GM11168 (cell line): ENCODE measurements around the gene FETUB.
"Not testable (repeated sequence)": the region's sequence is repeated elsewhere in the genome, so short reads cannot be mapped to it uniquely, and the experiment has no call there.

Experiments used
- in situ Hi-C: fragments of 300-500 bp; cut with MboI; formaldehyde crosslinking; loops from one replicate; pipeline ENCODE4 v1.12.0; 2022; ENCODE audit warnings: low sequenced_read_pairs; ENCODE audit not compliant: unreplicated experiment

FETUB gene

DNA sequence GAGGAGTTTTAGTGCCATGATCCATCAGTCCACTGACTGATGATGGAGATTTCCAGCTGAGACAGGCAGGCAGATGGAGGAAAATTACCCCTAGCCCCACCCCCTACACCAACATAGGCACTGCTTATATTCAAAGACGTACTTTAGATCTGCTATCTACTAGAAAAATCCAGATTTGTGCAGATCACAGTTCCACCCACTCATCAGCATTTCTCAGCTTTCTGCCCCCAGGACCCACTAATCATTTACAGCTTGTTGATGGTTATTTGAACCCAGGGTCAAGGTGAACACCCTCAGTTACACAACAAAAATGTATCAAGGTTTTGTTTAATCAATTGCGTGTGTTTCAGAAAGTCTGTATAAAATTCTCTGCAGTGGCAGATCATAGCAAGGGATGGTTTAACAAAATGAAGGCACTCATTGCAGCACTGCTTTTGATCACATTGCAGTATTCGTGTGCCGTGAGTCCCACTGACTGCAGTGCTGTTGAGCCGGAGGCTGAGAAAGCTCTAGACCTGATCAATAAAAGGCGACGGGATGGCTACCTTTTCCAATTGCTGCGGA, 25.5 kb downstream of the FETUB start, which contains the start of gene HRG:
HRG (plus strand) TSS at position 390 of the 564 bp plus-strand sequence; CDS start at position 408, 18 bp downstream.
- in situ Hi-C loops = no loop called here

DNA sequence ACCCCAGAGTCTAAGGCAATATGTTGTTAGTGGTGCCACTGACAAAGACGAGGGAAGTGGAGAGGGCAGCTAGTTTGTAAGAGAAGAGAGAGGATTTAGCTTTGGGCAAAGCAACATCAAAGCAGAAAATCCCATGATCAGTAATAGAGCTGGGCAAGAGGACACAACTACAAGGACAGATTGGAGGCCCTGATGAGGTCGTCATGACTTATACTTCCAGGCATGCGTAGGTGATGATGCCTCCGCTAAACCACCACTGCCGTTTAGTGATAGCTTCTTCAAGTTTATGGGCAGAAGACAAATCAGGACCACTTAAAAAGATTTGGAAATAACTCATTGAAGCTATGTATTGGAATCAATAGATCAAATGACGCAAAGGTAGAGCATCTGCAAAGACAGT, 28.2 kb downstream of the FETUB start:
- in situ Hi-C loops = no loop called here

DNA sequence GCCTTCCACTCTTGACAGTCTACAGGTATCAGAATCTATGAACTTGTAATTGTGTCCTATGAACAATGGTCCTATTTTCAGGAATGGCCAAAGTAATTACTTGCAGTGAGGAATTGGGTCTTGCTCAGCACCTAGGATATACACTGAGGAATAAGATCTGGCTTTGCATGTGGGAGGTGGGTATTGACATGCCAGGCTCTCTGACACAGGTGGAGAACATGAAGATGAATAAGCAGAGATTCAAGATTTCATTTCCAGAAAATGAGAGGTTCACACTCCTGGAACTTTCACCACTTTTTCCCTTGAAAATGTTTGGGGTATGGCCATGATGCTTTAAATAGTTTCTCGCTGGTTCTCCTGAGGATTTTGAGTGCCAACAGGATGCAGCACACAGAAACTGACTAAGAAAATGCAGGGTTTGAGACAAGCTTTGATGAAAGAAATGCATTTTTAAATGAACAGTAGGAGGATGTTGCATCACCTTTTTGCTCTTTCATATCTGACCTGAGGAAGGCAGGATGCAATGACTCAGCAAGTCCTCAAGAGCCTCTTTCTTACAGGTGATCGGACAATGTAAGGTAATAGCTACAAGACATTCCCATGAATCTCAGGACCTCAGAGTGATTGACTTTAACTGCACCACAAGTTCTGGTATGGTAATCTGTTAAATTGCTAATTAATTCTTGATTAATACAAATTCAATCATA, 29.3 kb downstream of the FETUB start:
- in situ Hi-C loops = no loop called here

DNA sequence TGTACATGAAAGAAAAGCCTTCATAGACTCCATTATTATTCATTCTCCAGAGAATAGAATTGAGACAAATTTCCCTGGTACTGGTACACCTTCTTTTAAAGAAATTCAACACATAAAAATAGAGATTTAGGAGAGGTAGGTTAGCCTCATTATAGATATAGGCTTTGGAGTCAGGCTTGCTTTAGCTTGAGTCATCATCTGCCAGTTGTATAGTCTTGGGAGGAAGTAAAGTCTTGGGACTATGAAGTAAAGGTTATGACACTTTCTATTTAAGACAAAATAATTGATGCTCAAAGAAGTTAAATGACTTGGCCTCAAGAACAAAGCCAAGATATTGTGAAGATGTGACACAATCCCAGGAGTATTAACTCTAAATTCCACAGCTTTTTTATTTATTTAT, 30.0 kb downstream of the FETUB start:
- in situ Hi-C loops = no loop called here

DNA sequence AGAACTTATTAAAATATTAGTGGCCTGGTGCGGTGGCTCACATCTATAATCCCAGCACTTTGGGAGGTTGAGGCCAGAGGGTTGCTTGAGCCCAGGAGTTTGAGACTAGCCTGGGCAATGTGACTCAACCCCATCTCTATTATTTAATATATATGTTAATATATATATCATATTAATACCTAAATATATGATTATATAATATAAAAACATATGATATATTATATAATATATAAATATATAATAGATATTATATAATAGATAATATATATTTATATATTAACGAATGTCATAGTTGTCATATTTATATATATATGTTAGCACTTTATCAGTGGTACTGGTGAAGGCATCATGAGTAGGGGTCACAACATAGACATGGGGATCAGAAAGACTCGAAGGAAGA, 30.9 kb downstream of the FETUB start:
- in situ Hi-C loops = no loop called here

DNA sequence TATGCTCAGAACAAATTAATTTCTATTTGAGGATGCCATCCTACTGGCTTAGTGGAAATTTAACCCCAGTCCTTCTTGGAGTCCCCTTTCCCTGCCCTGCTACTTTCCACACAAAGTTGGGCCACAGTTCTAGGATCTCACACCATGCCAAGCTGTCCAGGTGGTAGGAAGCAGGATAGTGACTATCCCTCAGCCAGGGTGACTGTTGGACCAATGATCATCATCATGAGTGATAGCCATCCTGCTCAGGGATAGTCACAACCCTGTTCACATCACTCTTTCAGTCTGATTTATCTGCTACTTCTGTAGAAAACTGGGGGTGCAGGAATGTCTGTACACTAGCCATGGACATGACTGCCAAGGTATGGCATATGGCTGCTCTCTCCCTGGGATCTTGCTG, 38.4 kb downstream of the FETUB start:
- in situ Hi-C loops = no loop called here

DNA sequence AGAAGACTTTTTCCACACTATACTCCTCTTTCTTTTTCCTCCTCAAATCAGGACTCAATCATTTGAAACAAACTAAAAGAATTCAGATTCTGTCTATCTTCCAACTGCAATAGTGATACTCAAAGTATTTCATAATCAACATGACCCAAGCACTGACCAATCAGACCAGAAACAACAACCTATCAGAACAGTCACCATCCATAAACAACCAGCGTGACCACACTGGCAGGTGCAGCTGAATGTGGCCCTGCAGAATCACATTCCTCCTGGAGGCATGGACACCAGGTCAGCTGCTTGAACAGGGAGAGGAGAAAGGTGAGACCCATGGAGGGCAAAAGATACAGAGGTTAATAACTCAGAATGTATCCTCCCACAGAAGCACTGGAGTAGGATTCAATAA, 39.0 kb downstream of the FETUB start:
- in situ Hi-C loops = no loop called here

DNA sequence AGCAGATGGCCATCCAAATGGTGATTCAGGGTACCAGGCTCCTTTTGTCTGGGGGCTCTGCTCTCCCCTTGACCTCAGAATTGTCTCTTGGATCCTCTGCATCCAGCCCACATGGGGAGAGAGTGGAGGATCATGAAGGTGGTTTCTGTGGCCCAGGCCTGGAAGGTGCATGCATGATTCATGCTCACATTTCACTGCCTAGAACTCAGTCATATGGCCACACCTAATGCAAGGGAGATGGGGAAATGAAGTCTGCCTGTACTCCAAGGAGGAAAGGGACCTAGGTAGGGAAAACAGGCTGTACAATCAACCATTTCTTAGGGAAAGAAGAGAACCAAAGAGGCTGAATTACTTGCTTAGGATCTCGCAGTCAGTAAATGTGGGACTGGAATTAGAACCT, 40.7 kb downstream of the FETUB start:
- in situ Hi-C loops = no loop called here

DNA sequence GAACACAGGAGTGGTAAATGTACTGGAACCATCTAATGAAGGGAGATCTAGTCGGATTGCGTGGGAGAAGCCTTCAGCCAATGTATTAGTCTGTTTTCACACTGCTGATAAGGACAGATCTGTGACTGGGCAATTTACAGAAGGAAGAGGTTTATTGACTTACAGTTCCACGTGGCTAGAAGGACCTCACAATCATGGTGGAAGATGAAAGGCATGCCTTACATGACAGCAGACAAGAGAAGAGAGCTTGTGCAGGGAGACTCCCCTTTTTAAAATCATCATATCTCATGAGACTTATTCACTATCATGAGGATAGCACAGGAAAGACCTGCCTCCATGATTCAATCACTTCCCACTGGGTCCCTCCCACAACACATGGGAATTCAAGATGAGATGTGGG, 42.6 kb downstream of the FETUB start:
- in situ Hi-C loops = no loop called here

DNA sequence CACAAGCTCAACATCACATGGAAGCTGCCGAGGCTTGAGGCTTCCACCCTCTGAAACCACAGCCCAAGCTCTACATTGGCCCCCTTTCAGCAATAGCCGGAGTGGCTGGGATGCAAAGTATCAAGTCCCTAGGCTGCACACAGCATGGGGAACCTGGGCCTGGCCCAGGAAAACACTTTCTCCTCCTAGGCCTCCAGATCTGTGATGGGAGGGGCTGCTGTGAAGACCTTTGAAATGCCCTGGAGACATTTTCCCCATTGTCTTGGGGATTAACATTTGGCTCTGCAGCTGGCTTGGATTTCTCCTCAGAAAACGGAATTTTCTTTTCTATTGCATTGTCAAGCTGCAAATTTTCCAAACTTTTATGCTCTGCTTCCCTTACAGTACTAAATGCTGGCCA, 43.8 kb downstream of the FETUB start:
- in situ Hi-C loops = no loop called here

DNA sequence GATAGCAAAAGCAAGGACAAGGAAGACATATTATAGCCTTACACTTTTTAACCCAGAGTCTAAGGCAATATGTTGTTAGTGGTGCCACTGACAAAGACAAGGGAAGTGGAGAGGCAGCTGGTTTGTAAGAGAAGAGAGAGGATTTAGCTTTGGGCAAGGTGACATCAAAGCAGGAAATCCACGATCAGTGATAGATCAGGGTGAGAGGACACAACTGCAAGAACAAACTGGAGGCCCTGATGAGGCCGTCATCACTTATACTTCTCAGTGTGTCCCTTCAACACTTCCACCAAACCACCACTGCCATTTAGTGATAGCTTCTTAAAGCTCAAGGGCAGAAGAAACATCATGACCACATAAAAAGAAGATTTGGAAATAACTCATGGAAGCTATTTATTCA, 46.3 kb downstream of the FETUB start:
- in situ Hi-C loops = not testable (repeated sequence)

DNA sequence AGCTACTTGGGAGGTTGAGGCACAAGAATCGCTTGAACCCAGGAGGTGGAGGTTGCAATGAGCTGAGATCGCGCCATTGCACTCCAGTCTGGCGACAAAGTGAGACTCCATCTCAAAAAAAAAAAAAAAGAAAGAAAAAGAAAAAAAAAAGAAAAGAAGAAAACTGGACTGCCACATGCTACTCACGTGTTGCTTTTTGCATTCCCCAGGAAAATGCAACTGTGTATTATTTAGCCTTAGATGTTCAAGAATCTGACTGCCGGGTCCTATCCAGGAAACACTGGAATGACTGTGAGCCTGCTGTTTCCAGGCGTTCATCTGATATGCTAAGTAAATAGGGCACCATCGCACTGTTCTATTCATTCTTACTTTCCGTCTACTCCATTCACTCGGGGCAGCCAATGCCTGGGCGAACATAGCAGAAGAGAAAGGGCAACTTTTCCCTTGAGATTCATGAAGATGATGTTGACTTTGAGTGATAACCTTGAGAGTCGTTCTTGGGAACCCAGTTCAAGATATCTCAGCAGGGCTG, 47.0 kb downstream of the FETUB start:
- in situ Hi-C loops = no loop called here

DNA sequence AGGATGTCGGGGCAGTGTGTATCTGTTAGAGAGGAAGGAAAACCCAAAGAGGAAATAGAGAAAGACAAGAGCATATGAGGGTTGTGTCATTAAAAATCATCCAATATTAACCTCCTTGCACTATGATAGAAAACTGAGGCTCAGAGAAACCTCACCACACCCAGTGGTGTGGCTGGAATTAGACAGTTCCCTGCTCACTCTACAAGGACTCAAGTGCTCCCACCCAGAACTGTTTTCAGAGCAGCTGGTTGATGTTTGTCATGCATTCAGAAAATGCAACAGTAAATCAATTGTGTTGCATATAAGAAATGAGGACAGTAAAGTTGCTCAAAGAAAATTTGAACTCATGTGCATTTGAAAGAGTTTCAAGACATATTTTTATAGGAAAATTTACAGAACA, 50.1 kb downstream of the FETUB start:
- in situ Hi-C loops = not testable (repeated sequence)

DNA sequence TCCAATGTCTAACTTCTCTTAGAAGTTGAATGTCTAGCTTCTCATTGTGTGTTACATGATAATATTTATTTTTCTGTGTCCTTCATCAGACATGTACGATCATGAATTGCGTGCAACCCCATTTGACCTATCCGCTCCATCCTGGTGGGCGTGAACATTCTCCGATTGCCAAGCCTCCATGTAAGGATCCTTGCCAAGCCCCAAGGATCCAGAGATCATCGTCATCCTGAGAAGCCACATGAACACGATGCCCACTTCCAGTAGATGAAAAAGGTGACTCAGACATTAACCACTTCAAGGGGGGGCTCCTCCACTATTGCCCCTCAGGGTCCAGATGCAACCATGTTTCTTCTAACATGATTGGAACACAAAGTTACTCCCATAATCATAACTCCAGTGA, 51.5 kb downstream of the FETUB start:
- in situ Hi-C loops = no loop called here

DNA sequence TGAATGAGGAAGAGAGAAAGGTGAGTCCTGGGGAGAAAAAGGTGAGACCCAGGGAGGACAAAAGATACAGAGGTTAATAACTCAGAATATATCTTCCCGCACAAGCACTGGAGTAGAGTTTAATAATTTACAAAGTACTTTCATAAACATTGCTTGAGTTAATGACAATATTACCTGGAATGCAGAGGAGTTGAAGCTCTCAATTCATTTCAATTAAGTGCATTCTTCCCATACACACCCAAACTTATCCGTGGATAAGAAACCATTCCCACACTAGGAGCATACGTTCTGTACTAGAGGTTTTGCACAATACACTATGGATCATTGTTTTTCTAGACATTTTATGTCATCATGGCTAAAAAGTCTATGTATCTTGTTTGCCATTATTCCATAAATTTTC, 53.6 kb downstream of the FETUB start:
- in situ Hi-C loops = no loop called here

DNA sequence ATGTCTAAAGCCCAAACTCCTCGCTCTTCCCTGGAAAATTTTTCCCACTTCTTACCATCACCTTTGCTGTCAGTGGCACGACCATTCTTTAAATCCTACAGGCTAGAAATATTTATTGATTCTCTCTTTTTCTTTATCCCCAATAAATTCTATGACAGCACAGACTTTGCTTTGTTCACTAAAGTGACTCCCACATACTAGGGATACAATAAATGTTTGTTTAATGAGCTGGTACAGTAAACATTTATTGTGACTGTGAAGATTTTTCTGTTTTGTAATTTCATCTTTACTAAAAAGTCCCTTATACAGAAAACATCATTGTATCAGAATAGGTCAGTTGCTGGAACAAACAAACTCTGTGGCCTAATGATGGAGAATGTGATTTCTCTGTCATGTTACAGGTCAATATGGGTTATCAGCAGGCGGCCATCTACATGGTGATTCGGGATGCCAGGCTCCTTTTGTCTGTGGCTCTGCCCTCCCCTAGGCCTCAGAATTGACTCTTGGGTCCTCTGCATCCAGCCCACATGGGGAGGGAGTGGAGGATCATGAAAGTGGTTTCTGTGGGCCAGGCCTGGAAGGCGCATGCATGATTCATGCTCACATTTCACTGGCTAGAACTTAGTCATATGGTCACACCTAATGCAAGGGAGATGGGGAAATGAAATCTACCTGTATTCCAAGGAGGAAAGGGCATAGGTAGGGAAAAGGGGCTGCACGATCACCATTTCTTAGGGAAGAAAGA, 54.3 kb downstream of the FETUB start:
- in situ Hi-C loops = no loop called here

DNA sequence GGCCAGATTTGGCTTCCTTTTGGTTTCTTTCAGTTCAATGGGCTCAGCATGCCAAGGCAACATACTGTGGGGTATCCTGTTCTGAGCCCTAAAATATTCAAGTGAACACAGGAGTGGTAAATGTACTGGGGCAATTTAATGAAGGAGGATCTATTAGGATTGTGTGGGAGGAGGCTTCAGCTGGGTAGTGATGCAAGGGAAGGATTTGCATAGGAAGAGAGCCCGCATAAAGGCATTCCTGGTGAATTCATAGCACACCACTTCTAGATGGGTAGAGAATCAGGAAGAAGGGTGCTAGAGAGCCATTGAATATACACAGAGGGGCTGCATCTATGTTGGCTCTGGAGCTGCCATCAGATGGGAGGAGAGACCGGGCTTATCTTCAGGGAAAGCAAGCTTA, 56.3 kb downstream of the FETUB start:
- in situ Hi-C loops = no loop called here

DNA sequence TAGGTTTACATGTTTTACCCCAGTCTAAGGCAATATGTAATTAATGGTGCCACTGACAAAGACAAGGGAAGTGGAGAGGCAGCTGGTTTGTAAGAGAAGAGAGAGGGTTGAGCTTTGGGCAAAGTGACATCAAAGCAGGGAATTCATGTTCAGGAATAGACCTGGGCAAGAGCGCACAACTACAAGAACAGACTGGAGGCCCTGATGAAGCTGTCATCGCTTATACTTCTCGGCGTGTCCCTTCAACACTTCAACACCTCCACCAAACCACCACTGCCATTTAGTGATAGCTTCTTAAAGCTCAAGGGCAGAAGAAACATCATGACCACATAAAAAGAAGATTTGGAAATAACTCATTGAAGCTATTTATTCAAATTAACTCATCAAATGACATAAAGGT, 57.3 kb downstream of the FETUB start:
- in situ Hi-C loops = no loop called here

DNA sequence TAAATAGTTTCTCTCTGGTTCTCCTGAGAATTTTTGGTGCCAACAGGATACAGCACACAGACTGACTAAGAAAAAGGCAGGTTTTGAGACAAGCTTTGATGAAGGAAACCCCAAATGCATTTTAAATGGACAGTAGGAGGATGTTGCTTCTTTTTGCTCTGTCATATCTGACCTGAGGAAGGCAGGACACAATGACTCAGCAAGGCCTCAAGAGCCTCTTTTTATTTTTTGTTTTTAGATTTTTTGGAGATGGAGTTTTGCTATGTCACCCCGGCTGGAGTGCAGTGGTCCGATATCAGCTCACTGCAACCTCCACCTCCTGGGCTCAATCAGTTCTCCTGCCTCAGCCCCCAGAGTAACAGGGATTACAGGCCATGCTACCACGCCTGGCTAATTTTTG, 60.1 kb downstream of the FETUB start:
- in situ Hi-C loops = no loop called here

DNA sequence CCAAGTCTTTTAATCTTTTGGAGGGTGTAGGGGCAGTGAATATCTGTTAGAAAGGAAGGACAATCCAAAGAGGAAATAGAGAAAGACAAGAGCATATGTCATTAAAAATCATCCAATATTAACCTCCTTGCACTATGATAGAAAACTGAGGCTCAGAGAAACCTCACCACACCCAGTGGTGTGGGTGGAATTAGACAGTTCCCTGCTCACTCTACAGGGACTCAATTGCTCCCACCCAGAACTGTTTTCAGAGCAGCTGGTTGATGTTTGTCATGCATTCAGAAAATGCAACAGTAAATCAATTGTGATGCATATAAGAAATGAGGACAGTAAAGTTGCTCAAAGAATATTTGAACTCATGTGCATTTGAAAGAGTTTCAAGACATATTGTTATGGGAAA, 62.3 kb downstream of the FETUB start:
- in situ Hi-C loops = not testable (repeated sequence)
